K562 (cell line): ENCODE measurements around the gene THAP5. TPM values are rescaled to one million over a fixed set of nuclear protein-coding genes. Genes with fewer than 3 reads are reported as not detected.

Experiments
- EP300 ChIP-seq: IDR thresholded peaks from 2 replicates; pipeline ENCODE4 v1.6.1; 2012; ENCODE audit warnings: low read length, improper control_type of control experiment
- GATAD2A ChIP-seq: fragments of 450-650 bp; IDR thresholded peaks from 2 replicates; pipeline ENCODE4 v1.6.1; 2017
- GMEB1 ChIP-seq: fragments of 250-450 bp; sonication (Bioruptor Pico); IDR thresholded peaks from 2 replicates; pipeline ENCODE4 v1.4.0; 2020; ENCODE audit warnings: mild to moderate bottlenecking
- HDGF ChIP-seq: fragments of 450-650 bp; IDR thresholded peaks from 2 replicates; pipeline ENCODE4 v1.6.1; 2016
- HOXB6 ChIP-seq: fragments of 250-450 bp; sonication (Bioruptor Pico); IDR thresholded peaks from 2 replicates; pipeline ENCODE4 v1.5.1; 2022; ENCODE audit warnings: mild to moderate bottlenecking, borderline replicate concordance
- NCOA1 ChIP-seq: fragments of 450-650 bp; IDR thresholded peaks from 2 replicates; pipeline ENCODE4 v1.6.1; 2016; ENCODE audit warnings: low read depth
- NFXL1 ChIP-seq: fragments of 450-650 bp; formaldehyde crosslinking; IDR thresholded peaks from 2 replicates; pipeline ENCODE4 v1.4.0; 2021; ENCODE audit warnings: mild to moderate bottlenecking
- NR2C1 ChIP-seq, 2 experiments: fragments of 450-650 bp; IDR thresholded peaks; 2 replicates each; pipeline ENCODE4 v1.6.1; 2017; ENCODE audit warnings: mild to moderate bottlenecking in 2 of 2, antibody characterized with exemption in 1 of 2, inconsistent platforms in 1 of 2, missing compliant biosample characterization in 1 of 2, missing genetic modification characterization in 1 of 2
- RBM14 ChIP-seq: fragments of 200-400 bp; formaldehyde crosslinking; IDR thresholded peaks from 2 replicates; pipeline ENCODE4 v1.6.1; 2018; ENCODE audit warnings: low read depth, mild to moderate bottlenecking, low read length, moderate library complexity, borderline replicate concordance; ENCODE audit not compliant: insufficient read depth
- RBM17 ChIP-seq: fragments of 200-400 bp; formaldehyde crosslinking; IDR thresholded peaks from 2 replicates; pipeline ENCODE4 v1.6.1; 2017; ENCODE audit warnings: low read depth, mild to moderate bottlenecking, low read length, borderline replicate concordance
- SP1 ChIP-seq: sonication (generic); formaldehyde crosslinking; IDR thresholded peaks from 2 replicates; pipeline ENCODE4 v1.8.1; 2022; ENCODE audit warnings: mild to moderate bottlenecking, missing genetic modification reagents
- TCF7L2 ChIP-seq: fragments of 150-350 bp; IDR thresholded peaks from 2 replicates; pipeline ENCODE4 v1.6.1; 2016; ENCODE audit warnings: low read depth, mild to moderate bottlenecking, low read length, moderate library complexity
- TEAD4 ChIP-seq, 2 experiments: sonication (generic) in 1 of 2; formaldehyde crosslinking in 1 of 2; IDR thresholded peaks; 2 replicates each; pipeline versions ENCODE4 v1.6.1 to v1.8.0; 2012 to 2022; ENCODE audit warnings: borderline replicate concordance in 1 of 2, inconsistent platforms in 1 of 2, low read length in 1 of 2, mild to moderate bottlenecking in 1 of 2, missing genetic modification reagents in 1 of 2
- ZC3H11A ChIP-seq: IDR thresholded peaks from 2 replicates; pipeline ENCODE4 v1.6.1; 2012; ENCODE audit warnings: low read depth, low read length, improper control_type of control experiment
- ZNF551 ChIP-seq: fragments of 250-450 bp; sonication (Bioruptor Pico); IDR thresholded peaks from 2 replicates; pipeline ENCODE4 v1.5.0; 2021; ENCODE audit warnings: mild to moderate bottlenecking, moderate library complexity
- ZNF764 ChIP-seq: fragments of 250-450 bp; sonication (Bioruptor Pico); IDR thresholded peaks from 2 replicates; pipeline ENCODE4 v1.4.0; 2020; ENCODE audit warnings: low read depth, mild to moderate bottlenecking, moderate library complexity
- polyA plus RNA-seq, 8 experiments: library from polyadenylated mRNA; depleted of rRNA in 4 of 8; stranded (reverse) in 5 of 8; unstranded in 3 of 8; fragments of >200 nt; fragmentation: Nextera tagmentation in 2 of 8; fragmentation: Illumina TruSeq in 1 of 8; extraction: Ambion mirVana in 2 of 8; extraction: Trizol in 1 of 8; gene quantifications; 2 replicates each; pipeline versions ENCODE4 v1.2.1 to v1.2.3, GENCODE V29; 2011 to 2014; ENCODE audit warnings: inconsistent platforms in 1 of 8, missing spikeins in 1 of 8
- total RNA-seq, 7 experiments: library from RNA; depleted of rRNA in 6 of 7; stranded (reverse); fragments of >200 nt in 6 of 7; fragmentation: Illumina TruSeq in 2 of 7; extraction: Trizol in 2 of 7; gene quantifications; 2 replicates each; pipeline versions ENCODE4 v1.2.1 to v1.2.3, GENCODE V29; 2011 to 2021; ENCODE audit warnings: low replicate concordance in 1 of 7
- TF ChIP-seq, protein P1 (sequence below): sonication (generic); formaldehyde crosslinking; IDR thresholded peaks from 2 replicates; pipeline ENCODE4 v1.8.0; 2023; ENCODE audit warnings: mild to moderate bottlenecking, missing genetic modification reagents
- TF ChIP-seq, protein P2 (sequence below), 2 experiments: fragments of 450-650 bp in 1 of 2; IDR thresholded peaks; 2 replicates each; pipeline ENCODE4 v1.6.1; 2011 to 2017; ENCODE audit warnings: low read depth in 2 of 2, antibody characterized with exemption in 1 of 2, borderline replicate concordance in 1 of 2, low read length in 1 of 2, mild to moderate bottlenecking in 1 of 2, mixed read lengths in 1 of 2; ENCODE audit not compliant: control insufficient read depth in 1 of 2
- TF ChIP-seq, protein P3 (sequence below): fragments of 450-650 bp; IDR thresholded peaks from 2 replicates; pipeline ENCODE4 v1.6.1; 2016; ENCODE audit warnings: low read depth, mild to moderate bottlenecking, moderate library complexity

The THAP5 gene
- total and polyA plus RNA-seq, 9 of the 15 experiments (the other 6 are each of a cell fraction or from before 2014, with no cell fraction given) = 16.5 to 58.1 (median 28.2) TPM

DNA sequence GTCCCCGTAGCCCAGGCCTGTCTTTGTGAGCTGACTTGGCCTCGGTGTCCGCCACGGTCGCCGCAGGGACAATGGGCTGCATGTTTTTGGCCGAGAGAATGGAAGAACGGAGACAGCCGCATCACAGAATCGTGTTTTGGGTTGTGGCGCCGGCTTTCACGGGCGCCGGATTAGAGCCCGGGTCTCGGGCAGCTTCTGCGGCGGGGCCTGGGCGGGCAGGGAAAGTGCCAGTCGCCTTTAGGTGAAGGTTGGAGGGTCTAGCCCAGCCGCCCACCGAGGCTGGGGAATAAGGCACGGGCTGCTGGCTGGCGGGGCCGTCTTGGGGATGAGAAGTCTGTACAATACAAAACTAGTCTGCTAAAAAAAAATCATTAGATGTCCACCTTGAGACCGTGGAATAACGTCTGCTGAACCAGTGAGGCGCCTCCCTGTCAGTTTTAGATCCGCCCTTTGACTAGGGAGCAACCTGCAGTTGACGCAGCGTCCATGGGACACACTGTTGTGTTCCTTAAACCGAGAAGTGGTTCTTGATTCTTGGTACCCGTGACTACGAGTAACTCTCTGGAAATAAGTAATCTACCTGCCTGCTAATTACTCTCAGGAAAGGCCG, 745 bp upstream of the THAP5 start (continued):
- TF ChIP-seq, protein P1, sequence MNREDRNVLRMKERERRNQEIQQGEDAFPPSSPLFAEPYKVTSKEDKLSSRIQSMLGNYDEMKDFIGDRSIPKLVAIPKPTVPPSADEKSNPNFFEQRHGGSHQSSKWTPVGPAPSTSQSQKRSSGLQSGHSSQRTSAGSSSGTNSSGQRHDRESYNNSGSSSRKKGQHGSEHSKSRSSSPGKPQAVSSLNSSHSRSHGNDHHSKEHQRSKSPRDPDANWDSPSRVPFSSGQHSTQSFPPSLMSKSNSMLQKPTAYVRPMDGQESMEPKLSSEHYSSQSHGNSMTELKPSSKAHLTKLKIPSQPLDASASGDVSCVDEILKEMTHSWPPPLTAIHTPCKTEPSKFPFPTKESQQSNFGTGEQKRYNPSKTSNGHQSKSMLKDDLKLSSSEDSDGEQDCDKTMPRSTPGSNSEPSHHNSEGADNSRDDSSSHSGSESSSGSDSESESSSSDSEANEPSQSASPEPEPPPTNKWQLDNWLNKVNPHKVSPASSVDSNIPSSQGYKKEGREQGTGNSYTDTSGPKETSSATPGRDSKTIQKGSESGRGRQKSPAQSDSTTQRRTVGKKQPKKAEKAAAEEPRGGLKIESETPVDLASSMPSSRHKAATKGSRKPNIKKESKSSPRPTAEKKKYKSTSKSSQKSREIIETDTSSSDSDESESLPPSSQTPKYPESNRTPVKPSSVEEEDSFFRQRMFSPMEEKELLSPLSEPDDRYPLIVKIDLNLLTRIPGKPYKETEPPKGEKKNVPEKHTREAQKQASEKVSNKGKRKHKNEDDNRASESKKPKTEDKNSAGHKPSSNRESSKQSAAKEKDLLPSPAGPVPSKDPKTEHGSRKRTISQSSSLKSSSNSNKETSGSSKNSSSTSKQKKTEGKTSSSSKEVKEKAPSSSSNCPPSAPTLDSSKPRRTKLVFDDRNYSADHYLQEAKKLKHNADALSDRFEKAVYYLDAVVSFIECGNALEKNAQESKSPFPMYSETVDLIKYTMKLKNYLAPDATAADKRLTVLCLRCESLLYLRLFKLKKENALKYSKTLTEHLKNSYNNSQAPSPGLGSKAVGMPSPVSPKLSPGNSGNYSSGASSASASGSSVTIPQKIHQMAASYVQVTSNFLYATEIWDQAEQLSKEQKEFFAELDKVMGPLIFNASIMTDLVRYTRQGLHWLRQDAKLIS (CRISPR knock-in tag) = no peak
- no peak for TF ChIP-seq NFXL1 (CRISPR knock-in tag)
- TF ChIP-seq ZC3H11A = no peak
- TF ChIP-seq, protein P2, sequence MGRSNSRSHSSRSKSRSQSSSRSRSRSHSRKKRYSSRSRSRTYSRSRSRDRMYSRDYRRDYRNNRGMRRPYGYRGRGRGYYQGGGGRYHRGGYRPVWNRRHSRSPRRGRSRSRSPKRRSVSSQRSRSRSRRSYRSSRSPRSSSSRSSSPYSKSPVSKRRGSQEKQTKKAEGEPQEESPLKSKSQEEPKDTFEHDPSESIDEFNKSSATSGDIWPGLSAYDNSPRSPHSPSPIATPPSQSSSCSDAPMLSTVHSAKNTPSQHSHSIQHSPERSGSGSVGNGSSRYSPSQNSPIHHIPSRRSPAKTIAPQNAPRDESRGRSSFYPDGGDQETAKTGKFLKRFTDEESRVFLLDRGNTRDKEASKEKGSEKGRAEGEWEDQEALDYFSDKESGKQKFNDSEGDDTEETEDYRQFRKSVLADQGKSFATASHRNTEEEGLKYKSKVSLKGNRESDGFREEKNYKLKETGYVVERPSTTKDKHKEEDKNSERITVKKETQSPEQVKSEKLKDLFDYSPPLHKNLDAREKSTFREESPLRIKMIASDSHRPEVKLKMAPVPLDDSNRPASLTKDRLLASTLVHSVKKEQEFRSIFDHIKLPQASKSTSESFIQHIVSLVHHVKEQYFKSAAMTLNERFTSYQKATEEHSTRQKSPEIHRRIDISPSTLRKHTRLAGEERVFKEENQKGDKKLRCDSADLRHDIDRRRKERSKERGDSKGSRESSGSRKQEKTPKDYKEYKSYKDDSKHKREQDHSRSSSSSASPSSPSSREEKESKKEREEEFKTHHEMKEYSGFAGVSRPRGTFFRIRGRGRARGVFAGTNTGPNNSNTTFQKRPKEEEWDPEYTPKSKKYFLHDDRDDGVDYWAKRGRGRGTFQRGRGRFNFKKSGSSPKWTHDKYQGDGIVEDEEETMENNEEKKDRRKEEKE (IDR thresholded peaks at IDR 0.05; ENCODE audit: borderline replicate concordance in 1 of 2, control insufficient read depth in 1 of 2, low read depth in 2 of 2, low read length in 1 of 2) = no peak
- peak; percentile 20; the same call in 1 of the 2 replicates for TF ChIP-seq TEAD4 (IDR thresholded peaks at IDR 0.05; ENCODE audit: low read length)
- TF ChIP-seq TEAD4 (CRISPR knock-in tag; IDR thresholded peaks at IDR 0.05; ENCODE audit: borderline replicate concordance) = no peak; the same call in 1 of the 2 replicates
- TF ChIP-seq NR2C1 (IDR thresholded peaks at IDR 0.05) = no peak
- TF ChIP-seq NR2C1 (tag; IDR thresholded peaks at IDR 0.05) = no peak
- peak; percentile 22; the same call in 1 of the 2 replicates for TF ChIP-seq EP300
- no peak for TF ChIP-seq NCOA1
- TF ChIP-seq ZNF764 (CRISPR knock-in tag) = no peak
- peak; percentile 98 for TF ChIP-seq RBM14
- no peak for TF ChIP-seq TCF7L2
- TF ChIP-seq GMEB1 = no peak
- TF ChIP-seq, protein P3, sequence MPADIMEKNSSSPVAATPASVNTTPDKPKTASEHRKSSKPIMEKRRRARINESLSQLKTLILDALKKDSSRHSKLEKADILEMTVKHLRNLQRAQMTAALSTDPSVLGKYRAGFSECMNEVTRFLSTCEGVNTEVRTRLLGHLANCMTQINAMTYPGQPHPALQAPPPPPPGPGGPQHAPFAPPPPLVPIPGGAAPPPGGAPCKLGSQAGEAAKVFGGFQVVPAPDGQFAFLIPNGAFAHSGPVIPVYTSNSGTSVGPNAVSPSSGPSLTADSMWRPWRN = no peak
- TF ChIP-seq GATAD2A = no peak
- no peak for TF ChIP-seq HOXB6 (CRISPR knock-in tag)
- TF ChIP-seq SP1 (CRISPR knock-in tag) = peak; percentile 54; the same call in 1 of the 2 replicates
- TF ChIP-seq ZNF551 = no peak
- no peak for TF ChIP-seq HDGF
- TF ChIP-seq RBM17 = no peak
